ENCODE measurements around the gene GPATCH2L. TPM values are rescaled to one million over a fixed set of nuclear protein-coding genes. Genes with fewer than 3 reads are reported as not detected.

GPATCH2L gene
- total RNA-seq, 3 donors from 2014 or later, result 33.9 to 59.3 (median 40.9) TPM

- no peak overlapping the region for H3K4me3 ChIP-seq
- ATAC-seq (no peak), DNase-seq (no peak)
- H3K4me1 ChIP-seq (ENCODE audit: low read depth), result no peaks in the 10 kb centered on the region
- intact Hi-C loops (cut with DNase I, micrococcal nuclease), result no loop called here
- no peaks in the 10 kb centered on the region for H3K36me3 ChIP-seq (ENCODE audit: low read depth)
- no peak for TF ChIP-seq CTCF (IDR thresholded peaks at IDR 0.05)
- H3K9me3 ChIP-seq, result no peaks in the 10 kb centered on the region
Observed at GRCh38 chr14:76257842-76258397, 106.2 kb downstream of the GPATCH2L start.

- Histone ChIP-seq H3K4me3 (no peak overlapping the region), H3K9me3 (no peaks in the 10 kb centered on the region), H3K36me3 (ENCODE audit: low read depth) (no peaks in the 10 kb centered on the region), H3K4me1 (ENCODE audit: low read depth) (no peaks in the 10 kb centered on the region)
- TF ChIP-seq CTCF (IDR thresholded peaks at IDR 0.05), result no peak
- ATAC-seq, result no peak
- intact Hi-C loops (cut with DNase I, micrococcal nuclease), result no loop called here
- DNase-seq, result no peak
Observed at GRCh38 chr14:76259029-76259735, 107.5 kb downstream of the GPATCH2L start.

GRCh38 chr14:76260749-76261148 is 109.0 kb downstream of the GPATCH2L start:
- ATAC-seq (no peak), DNase-seq (no peak)
- Histone ChIP-seq H3K9me3 (no peaks in the 10 kb centered on the region), H3K36me3 (ENCODE audit: low read depth) (no peaks in the 10 kb centered on the region), H3K4me1 (ENCODE audit: low read depth) (no peaks in the 10 kb centered on the region), H3K4me3 (no peak overlapping the region)
- no peak for TF ChIP-seq CTCF (IDR thresholded peaks at IDR 0.05)
- intact Hi-C loops (cut with DNase I, micrococcal nuclease), result no loop called here

GRCh38 chr14:76261371-76261811 is 109.7 kb downstream of the GPATCH2L start:
- TF ChIP-seq CTCF (IDR thresholded peaks at IDR 0.05), result no peak
- no peak overlapping the region for H3K4me3 ChIP-seq
- ATAC-seq (no peak), DNase-seq (no peak)
- H3K9me3 ChIP-seq, result no peaks in the 10 kb centered on the region
- no peaks in the 10 kb centered on the region for H3K4me1 ChIP-seq (ENCODE audit: low read depth)
- intact Hi-C loops (cut with DNase I, micrococcal nuclease), result no loop called here
- no peaks in the 10 kb centered on the region for H3K36me3 ChIP-seq (ENCODE audit: low read depth)

GRCh38 chr14:76262641-76263040 is 110.9 kb downstream of the GPATCH2L start:
- ATAC-seq (no peak), DNase-seq (no peak)
- Histone ChIP-seq H3K9me3 (no peaks in the 10 kb centered on the region), H3K4me1 (ENCODE audit: low read depth) (no peaks in the 10 kb centered on the region), H3K36me3 (ENCODE audit: low read depth) (no peaks in the 10 kb centered on the region), H3K4me3 (no peak overlapping the region)
- TF ChIP-seq CTCF (IDR thresholded peaks at IDR 0.05), result no peak
- intact Hi-C loops (cut with DNase I, micrococcal nuclease), result no loop called here

Other genes with a start within 250 kb of the GPATCH2L start
- gene TGFB3, start 169.9 kb upstream of the GPATCH2L start, total RNA-seq, result 10 to 100 TPM in 1 of 3 donors, 1 to 10 TPM in 2; 5.2 to 13.0 (median 5.7) TPM
- gene IFT43, start 166.2 kb upstream of the GPATCH2L start, total RNA-seq, result 10 to 100 TPM; 27.3 to 64.0 (median 27.5) TPM
- gene ESRRB, start 224.2 kb downstream of the GPATCH2L start, total RNA-seq, result under 1 TPM in 2 of 3 donors, not detected in 1; 0.14 to 0.32 TPM

Measured in mucosa of descending colon (tissue), 3 donors.